Esophagus (tissue), 2 donors: Measurements from ENCODE around the gene SERINC5. TPM values are rescaled to one million over a fixed set of nuclear protein-coding genes. Genes with fewer than 3 reads are reported as not detected.

Source experiments
- H3K27ac ChIP-seq, 2 donors: one replicate each; pipeline ENCODE4 v1.5.1; 2013; ENCODE audit warnings: low read depth in 2 of 2, mild to moderate bottlenecking in 2 of 2, inconsistent platforms in 1 of 2, low read length in 1 of 2, moderate library complexity in 1 of 2
- H3K27me3 ChIP-seq, 2 donors: one replicate each; pipeline ENCODE4 v1.6.1; 2013; ENCODE audit warnings: low read length in 2 of 2, control low read depth in 1 of 2, mild to moderate bottlenecking in 1 of 2; ENCODE audit not compliant: insufficient read depth in 2 of 2, control insufficient read depth in 1 of 2
- H3K36me3 ChIP-seq, 2 donors: one replicate each; pipeline ENCODE4 v1.6.1; 2013; ENCODE audit warnings: low read length in 1 of 2; ENCODE audit not compliant: control insufficient read depth in 2 of 2, insufficient read depth in 2 of 2
- H3K4me1 ChIP-seq, 2 donors: one replicate each; pipeline ENCODE4 v1.6.1; 2013; ENCODE audit warnings: low read length in 1 of 2; ENCODE audit not compliant: control insufficient read depth in 2 of 2, insufficient read depth in 2 of 2
- H3K4me3 ChIP-seq, 2 donors: one replicate each; pipeline ENCODE4 v1.5.1; 2013; ENCODE audit warnings: low read length in 2 of 2, mild to moderate bottlenecking in 2 of 2, low read depth in 1 of 2, moderate library complexity in 1 of 2
- H3K9me3 ChIP-seq, 2 donors: one replicate each; pipeline ENCODE4 v1.6.1; 2013; ENCODE audit warnings: mild to moderate bottlenecking in 2 of 2, low read depth in 1 of 2, low read length in 1 of 2, moderate library complexity in 1 of 2; ENCODE audit not compliant: control insufficient read depth in 2 of 2, insufficient read depth in 1 of 2
- WGBS, 2 donors: extraction: QIAGEN DNeasy Blood & Tissue Kit; methylation state at CpG; one replicate each; pipeline ENCODE4 v1.1.7; 2013; 5-methylcytosine and 5-hydroxymethylcytosine counted together
- polyA plus RNA-seq, 2 donors: library from polyadenylated mRNA; stranded (reverse); fragments of 200-250 nt; gene quantifications; one replicate each; pipeline ENCODE4 v1.2.3, GENCODE V29; 2013
- donor health status: healthy with polysubstance abuse.
- donor health status: Bipolar disorder and iron deficiency.

The SERINC5 gene
- polyA plus RNA-seq, 2 donors = 10.8 to 11.7 TPM

- Histone ChIP-seq H3K27me3 (no peaks in the 10 kb centered on the region), H3K27ac (no peak overlapping the region), H3K36me3 (no peaks in the 10 kb centered on the region), H3K4me1 (no peaks in the 10 kb centered on the region), H3K4me3 (no peak overlapping the region), H3K9me3 (no peaks in the 10 kb centered on the region)
- 64 to 66% methylated on average over 5 of the region's 5 CpGs for WGBS, 2 donors
Measured at GRCh38 chr5:80234116-80234948, 21.5 kb downstream of the SERINC5 start.

- Histone ChIP-seq H3K36me3 (no peaks in the 10 kb centered on the region), H3K27me3 (no peaks in the 10 kb centered on the region), H3K4me1 (no peaks in the 10 kb centered on the region), H3K4me3 (no peak overlapping the region), H3K9me3 (no peaks in the 10 kb centered on the region), H3K27ac (no peak overlapping the region)
- WGBS, 2 donors = 59 to 77% methylated on average over 1 of the region's 1 CpG
Measured at GRCh38 chr5:80231693-80232092, 24.2 kb downstream of the SERINC5 start.

- H3K4me3 ChIP-seq = no peak overlapping the region
- no peaks in the 10 kb centered on the region for H3K9me3 ChIP-seq
- H3K27ac ChIP-seq = no peak overlapping the region
- H3K36me3 ChIP-seq = no peaks in the 10 kb centered on the region
- WGBS, 2 donors = 52 to 67% methylated on average over 3 of the region's 3 CpGs
- no peaks in the 10 kb centered on the region for H3K27me3 ChIP-seq
- H3K4me1 ChIP-seq = no peaks in the 10 kb centered on the region
Measured at GRCh38 chr5:80231243-80231642, 24.6 kb downstream of the SERINC5 start.

GRCh38 chr5:80230269-80230992, 25.4 kb downstream of the SERINC5 start:
- Histone ChIP-seq H3K27me3 (no peaks in the 10 kb centered on the region), H3K9me3 (no peaks in the 10 kb centered on the region), H3K36me3 (no peaks in the 10 kb centered on the region), H3K4me3 (no peak overlapping the region), H3K4me1 (no peaks in the 10 kb centered on the region), H3K27ac (no peak overlapping the region)
- WGBS, 2 donors = 74 to 80% methylated on average over 7 of the region's 7 CpGs

- 48 to 62% methylated on average over 4 of the region's 4 CpGs for WGBS, 2 donors
Measured at GRCh38 chr5:80229902-80230255, 26.0 kb downstream of the SERINC5 start.

GRCh38 chr5:80227979-80228596, 27.8 kb downstream of the SERINC5 start:
- H3K27me3 ChIP-seq = no peaks in the 10 kb centered on the region
- H3K4me3 ChIP-seq = no peak overlapping the region
- no peak overlapping the region for H3K27ac ChIP-seq
- H3K9me3 ChIP-seq = no peaks in the 10 kb centered on the region
- no peaks in the 10 kb centered on the region for H3K36me3 ChIP-seq
- WGBS, 2 donors = 85 to 86% methylated on average over 3 to 4 of the region's 4 CpGs
- no peaks in the 10 kb centered on the region for H3K4me1 ChIP-seq

More at GRCh38 chr5:80229902-80230255, 26.0 kb downstream of the SERINC5 start:
- Histone ChIP-seq H3K4me3 (no peak overlapping the region), H3K9me3 (no peaks in the 10 kb centered on the region), H3K27me3 (no peaks in the 10 kb centered on the region), H3K27ac (no peak overlapping the region), H3K36me3 (no peaks in the 10 kb centered on the region), H3K4me1 (no peaks in the 10 kb centered on the region)

- Histone ChIP-seq H3K9me3 (no peaks in the 10 kb centered on the region), H3K27me3 (no peaks in the 10 kb centered on the region), H3K4me1 (no peaks in the 10 kb centered on the region), H3K36me3 (peaks cover 0 to under 1% of the 10 kb centered on the region in 2 donors), H3K4me3 (no peak overlapping the region), H3K27ac (no peak overlapping the region)
- 86 to 88% methylated on average over 6 of the region's 6 CpGs for WGBS, 2 donors
Measured at GRCh38 chr5:80225934-80226326, 29.9 kb downstream of the SERINC5 start.

- Histone ChIP-seq H3K9me3 (no peaks in the 10 kb centered on the region), H3K36me3 (peaks cover 0 to 4% of the 10 kb centered on the region in 2 donors), H3K27me3 (no peaks in the 10 kb centered on the region), H3K4me3 (no peak overlapping the region), H3K4me1 (no peaks in the 10 kb centered on the region), H3K27ac (no peak overlapping the region)
- WGBS, 2 donors = 68 to 81% methylated on average over 6 of the region's 6 CpGs
Measured at GRCh38 chr5:80225189-80225933, 30.5 kb downstream of the SERINC5 start.

GRCh38 chr5:80223561-80223960, 32.3 kb downstream of the SERINC5 start:
- WGBS, 2 donors = 91 to 92% methylated on average over 9 of the region's 9 CpGs
- Histone ChIP-seq H3K36me3 (peaks cover 0 to 6% of the 10 kb centered on the region in 2 donors), H3K27ac (no peak overlapping the region), H3K4me1 (peaks cover 0 to 2% of the 10 kb centered on the region in 2 donors), H3K4me3 (no peak overlapping the region), H3K9me3 (no peaks in the 10 kb centered on the region), H3K27me3 (no peaks in the 10 kb centered on the region)
